Kidney (tissue), 14 donors: ENCODE data around the gene ATP10D. TPM values are rescaled to one million over a fixed set of nuclear protein-coding genes. Genes with fewer than 3 reads are reported as not detected.
"Not testable (repeated sequence)": the region's sequence is repeated elsewhere in the genome, so short reads cannot be mapped to it uniquely, and the experiment has no call there.

Source experiments
- DNase-seq, 5 donors: peaks; one replicate each; pipeline ENCODE4 v3.0.0-alpha.2; 2013 to 2020
- FAIRE-seq: peaks from 2 replicates; lab custom pipeline; 2012; peaks lifted over from hg19 to GRCh38; lab: Jason Lieb, UNC
- H3K27ac ChIP-seq, 2 donors: one replicate each; pipeline ENCODE4 v1.7.0; 2013; ENCODE audit warnings: low read depth in 2 of 2, low read length in 2 of 2, inconsistent platforms in 1 of 2
- H3K27me3 ChIP-seq: one replicate; pipeline ENCODE4 v1.7.1; 2013; ENCODE audit warnings: low read length, inconsistent platforms; ENCODE audit not compliant: control insufficient read depth, insufficient read depth
- H3K36me3 ChIP-seq, 3 donors: one replicate each; pipeline versions ENCODE4 v1.7.0 to v1.7.1; 2013; ENCODE audit warnings: low read length in 3 of 3, control low read depth in 1 of 3, inconsistent platforms in 1 of 3; ENCODE audit not compliant: insufficient read depth in 3 of 3, control insufficient read depth in 2 of 3
- H3K4me1 ChIP-seq, 3 donors: one replicate each; pipeline versions ENCODE4 v1.7.0 to v1.7.1; 2013; ENCODE audit warnings: low read length in 3 of 3, inconsistent platforms in 1 of 3, low read depth in 1 of 3; ENCODE audit not compliant: control insufficient read depth in 2 of 3, insufficient read depth in 2 of 3
- H3K4me3 ChIP-seq, 3 donors: one replicate each; pipeline versions ENCODE4 v1.7.0 to v1.8.1; 2013; ENCODE audit warnings: low read length in 3 of 3, control low read depth in 1 of 3, inconsistent platforms in 1 of 3
- H3K9ac ChIP-seq, 3 donors: one replicate each; pipeline versions ENCODE4 v1.7.0 to v1.7.1; 2013; ENCODE audit warnings: low read length in 3 of 3, control low read depth in 1 of 3, inconsistent platforms in 1 of 3
- H3K9me3 ChIP-seq, 3 donors: one replicate each; pipeline versions ENCODE4 v1.7.0 to v1.7.1; 2013; ENCODE audit warnings: low read length in 3 of 3, control low read depth in 1 of 3, inconsistent platforms in 1 of 3; ENCODE audit not compliant: control insufficient read depth in 2 of 3, insufficient read depth in 1 of 3
- intact Hi-C: fragments of 100-400 bp; cut with DNase I; formaldehyde crosslinking; loops from one replicate; pipeline ENCODE4 v1.11.1; 2022
- polyA plus RNA-seq: library from polyadenylated mRNA; stranded (reverse); fragments of 350-450 nt; fragmentation: Illumina TruSeq; extraction: RNeasy Lipid Tissue Mini Kit (QIAGEN cat#74804); gene quantifications from one replicate; pipeline ENCODE4 v1.2.3, GENCODE V29; 2014; ENCODE audit warnings: low read depth, low replicate concordance; ENCODE audit not compliant: insufficient read depth
- total RNA-seq: library from RNA; stranded (reverse); fragmentation: NEBNext Ultra II Directional; extraction: Animal tissue kit (Norgen Biotek cat#: 25700); gene quantifications from one replicate; pipeline ENCODE4 v1.2.1, GENCODE V29; 2021
- TF ChIP-seq, protein P1 (sequence below): IDR thresholded peaks from 3 replicates; pipeline ENCODE4 v1.5.1; 2012; ENCODE audit warnings: mild to moderate bottlenecking, moderate library complexity, borderline replicate concordance; ENCODE audit not compliant: insufficient read depth; ENCODE audit errors: extremely low read depth
- donor health status: control.
- donor health status: control.
- donor health status: control.
- donor health status: control.
- donor health status: control.
- donor health status: DM: yes; HTN: yes; CAD: no.
- donor health status: Normal renal cell carcinoma (clear cell type).

Gene ATP10D
- total and polyA plus RNA-seq, 2 donors from 2014 or later: 10.4 to 43.6 TPM

DNA sequence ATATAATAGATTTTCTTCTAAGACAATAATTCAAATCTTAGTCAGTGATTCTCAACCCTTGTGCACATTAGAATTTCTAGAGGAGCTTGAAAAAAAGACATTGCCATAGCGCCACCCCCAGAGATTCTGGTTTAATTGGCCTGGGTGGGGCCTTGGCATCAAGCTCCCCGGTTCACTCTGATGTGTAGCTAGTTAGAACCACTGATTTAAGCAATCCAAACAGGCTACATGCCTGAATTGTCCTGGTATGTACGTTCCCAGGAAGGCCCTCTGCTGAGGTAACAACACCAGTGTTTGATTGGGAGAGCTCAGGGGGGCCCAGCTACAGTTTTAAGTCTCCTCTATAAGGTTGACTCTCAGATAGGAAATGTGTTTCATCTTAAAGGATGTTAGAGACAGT is 1.3 kb upstream of the ATP10D start:
- Histone ChIP-seq H3K27me3 (no peaks in the 10 kb centered on the region), H3K9me3 (no peaks in the 10 kb centered on the region), H3K4me3 (no peak overlapping the region), H3K36me3 (no peaks in the 10 kb centered on the region), H3K9ac (no peak overlapping the region), H3K4me1 (peaks cover 0 to 16% (median 5%) of the 10 kb centered on the region in 3 donors), H3K27ac (no peak overlapping the region)
- TF ChIP-seq, protein P1, sequence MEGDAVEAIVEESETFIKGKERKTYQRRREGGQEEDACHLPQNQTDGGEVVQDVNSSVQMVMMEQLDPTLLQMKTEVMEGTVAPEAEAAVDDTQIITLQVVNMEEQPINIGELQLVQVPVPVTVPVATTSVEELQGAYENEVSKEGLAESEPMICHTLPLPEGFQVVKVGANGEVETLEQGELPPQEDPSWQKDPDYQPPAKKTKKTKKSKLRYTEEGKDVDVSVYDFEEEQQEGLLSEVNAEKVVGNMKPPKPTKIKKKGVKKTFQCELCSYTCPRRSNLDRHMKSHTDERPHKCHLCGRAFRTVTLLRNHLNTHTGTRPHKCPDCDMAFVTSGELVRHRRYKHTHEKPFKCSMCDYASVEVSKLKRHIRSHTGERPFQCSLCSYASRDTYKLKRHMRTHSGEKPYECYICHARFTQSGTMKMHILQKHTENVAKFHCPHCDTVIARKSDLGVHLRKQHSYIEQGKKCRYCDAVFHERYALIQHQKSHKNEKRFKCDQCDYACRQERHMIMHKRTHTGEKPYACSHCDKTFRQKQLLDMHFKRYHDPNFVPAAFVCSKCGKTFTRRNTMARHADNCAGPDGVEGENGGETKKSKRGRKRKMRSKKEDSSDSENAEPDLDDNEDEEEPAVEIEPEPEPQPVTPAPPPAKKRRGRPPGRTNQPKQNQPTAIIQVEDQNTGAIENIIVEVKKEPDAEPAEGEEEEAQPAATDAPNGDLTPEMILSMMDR: no peak
- intact Hi-C loops: no loop called here
- DNase-seq (peak in 3 of 5 donors; percentile 19 to 52 (median 51)), FAIRE-seq (no peak)

DNA sequence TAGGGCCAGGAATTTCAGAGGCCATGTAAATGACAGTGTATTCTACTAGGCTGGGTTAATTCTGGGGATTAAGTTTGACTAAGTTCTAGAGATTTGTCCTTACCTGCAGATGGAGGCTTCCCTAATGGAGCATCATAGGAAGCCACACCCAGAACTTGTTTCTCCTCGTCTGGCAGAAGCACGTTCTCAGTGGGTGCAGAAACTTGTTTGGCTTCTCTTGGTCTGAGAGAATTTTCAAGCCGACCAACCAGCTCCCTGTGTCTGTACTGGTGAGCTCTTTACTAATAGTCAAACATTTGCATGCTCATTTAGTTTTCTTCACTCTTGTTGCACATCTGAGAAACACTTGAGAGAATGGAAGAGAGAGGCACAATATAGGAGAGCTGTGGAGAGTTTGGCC is 907 bp upstream of the ATP10D start:
- peaks cover 0 to 16% (median 5%) of the 10 kb centered on the region in 3 donors for H3K4me1 ChIP-seq
- no peaks in the 10 kb centered on the region for H3K27me3 ChIP-seq
- DNase-seq: peak in 1 of 5 donors; percentile 18
- no peak overlapping the region for H3K9ac ChIP-seq
- no peak overlapping the region for H3K4me3 ChIP-seq
- no peaks in the 10 kb centered on the region for H3K36me3 ChIP-seq
- no peaks in the 10 kb centered on the region for H3K9me3 ChIP-seq
- no peak for FAIRE-seq
- H3K27ac ChIP-seq: peak overlapping the region; percentile 91 to 99
- TF ChIP-seq, protein P1: no peak
- intact Hi-C loops: no loop called here

DNA sequence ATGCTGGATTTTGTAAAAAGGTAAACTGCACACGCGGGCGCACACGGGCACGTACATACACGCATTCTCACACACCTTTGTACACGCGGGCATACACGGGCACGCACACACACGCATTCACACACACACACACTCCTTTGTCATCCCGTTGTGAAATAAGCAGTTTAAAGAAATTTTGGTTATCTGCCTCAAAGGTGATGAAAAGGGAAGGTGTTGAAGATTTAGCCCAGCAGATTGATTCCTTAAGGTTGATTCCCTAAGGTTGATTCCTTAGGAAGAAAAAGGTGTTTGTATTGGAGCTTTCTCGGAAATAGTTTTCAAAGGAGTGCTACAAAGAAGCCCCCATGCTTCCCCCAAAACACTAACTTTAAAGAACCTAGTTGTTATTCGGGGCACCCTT is 693 bp downstream of the ATP10D start:
- Histone ChIP-seq H3K4me1 (peaks cover 0 to 16% (median 5%) of the 10 kb centered on the region in 3 donors), H3K27me3 (no peaks in the 10 kb centered on the region), H3K9ac (peak overlapping the region; percentile 82 to 94 (median 86)), H3K36me3 (no peaks in the 10 kb centered on the region), H3K27ac (peak overlapping the region; percentile 91 to 99), H3K9me3 (no peaks in the 10 kb centered on the region), H3K4me3 (peak overlapping the region; percentile 78 to 99 (median 95))
- intact Hi-C loops: no loop called here
- TF ChIP-seq, protein P1: no peak
- DNase-seq: peak in 1 of 5 donors; percentile 54
- FAIRE-seq: no peak

DNA sequence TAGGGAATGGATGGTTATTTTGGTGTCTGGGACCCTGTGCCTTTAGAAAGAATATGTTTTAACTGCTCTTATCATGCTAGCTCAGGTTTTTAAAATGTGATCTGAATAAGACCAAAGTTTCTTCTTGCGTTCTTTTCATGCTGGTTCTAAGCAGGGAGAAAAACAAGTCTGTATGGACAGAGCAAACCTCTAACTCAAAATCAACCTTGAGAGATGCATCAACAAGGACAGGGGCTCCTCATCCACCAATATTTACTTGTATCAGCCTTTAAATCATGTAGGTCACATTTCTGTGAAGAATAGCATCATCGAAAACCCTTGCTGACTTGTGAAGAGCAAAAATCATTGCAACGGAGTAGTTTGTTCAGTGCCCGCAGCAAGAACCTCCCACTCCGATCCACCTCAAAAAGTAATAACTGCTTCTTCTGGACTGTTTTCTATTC is 1.2 kb downstream of the ATP10D start:
- Histone ChIP-seq H3K27me3 (no peaks in the 10 kb centered on the region), H3K9me3 (no peaks in the 10 kb centered on the region), H3K27ac (peak overlapping the region; percentile 91 to 99), H3K4me1 (peaks cover 0 to 16% (median 5%) of the 10 kb centered on the region in 3 donors), H3K36me3 (no peaks in the 10 kb centered on the region), H3K9ac (peak overlapping the region; percentile 82 to 94 (median 86)), H3K4me3 (peak overlapping the region; percentile 78 to 99 (median 95))
- no peak for FAIRE-seq
- TF ChIP-seq, protein P1: no peak
- DNase-seq: no peak
- intact Hi-C loops: no loop called here

DNA sequence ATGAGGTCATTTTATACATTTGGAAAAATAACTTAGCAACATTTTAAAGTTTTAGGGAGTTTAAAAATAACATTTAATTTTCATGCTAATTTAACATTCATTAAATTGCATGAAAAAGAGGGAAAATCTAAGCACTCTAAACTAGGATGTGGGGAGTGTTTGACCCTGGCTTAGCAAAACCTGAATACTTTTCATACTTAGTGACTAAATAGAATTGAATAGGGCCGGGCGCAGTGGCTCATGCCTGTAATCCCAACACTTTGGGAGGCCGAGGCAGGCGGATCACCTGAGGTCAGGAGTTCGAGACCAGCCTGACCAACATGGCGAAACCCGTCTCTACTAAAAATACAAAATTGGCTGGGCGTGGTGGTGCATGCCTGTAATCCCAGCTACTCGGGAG is 1.7 kb downstream of the ATP10D start:
- DNase-seq, H3K27me3 ChIP-seq, H3K27ac ChIP-seq, intact Hi-C loops, H3K9me3 ChIP-seq, FAIRE-seq, H3K36me3 ChIP-seq: not testable (repeated sequence)
- H3K4me3 ChIP-seq: peak overlapping the region in 2 of 3 donors; percentile 78 to 99
- H3K4me1 ChIP-seq: peaks cover 0 to 16% (median 5%) of the 10 kb centered on the region in 3 donors
- peak overlapping the region in 1 of 3 donors; percentile 86 for H3K9ac ChIP-seq
